ENCODE results near the gene SYT14.

DNA sequence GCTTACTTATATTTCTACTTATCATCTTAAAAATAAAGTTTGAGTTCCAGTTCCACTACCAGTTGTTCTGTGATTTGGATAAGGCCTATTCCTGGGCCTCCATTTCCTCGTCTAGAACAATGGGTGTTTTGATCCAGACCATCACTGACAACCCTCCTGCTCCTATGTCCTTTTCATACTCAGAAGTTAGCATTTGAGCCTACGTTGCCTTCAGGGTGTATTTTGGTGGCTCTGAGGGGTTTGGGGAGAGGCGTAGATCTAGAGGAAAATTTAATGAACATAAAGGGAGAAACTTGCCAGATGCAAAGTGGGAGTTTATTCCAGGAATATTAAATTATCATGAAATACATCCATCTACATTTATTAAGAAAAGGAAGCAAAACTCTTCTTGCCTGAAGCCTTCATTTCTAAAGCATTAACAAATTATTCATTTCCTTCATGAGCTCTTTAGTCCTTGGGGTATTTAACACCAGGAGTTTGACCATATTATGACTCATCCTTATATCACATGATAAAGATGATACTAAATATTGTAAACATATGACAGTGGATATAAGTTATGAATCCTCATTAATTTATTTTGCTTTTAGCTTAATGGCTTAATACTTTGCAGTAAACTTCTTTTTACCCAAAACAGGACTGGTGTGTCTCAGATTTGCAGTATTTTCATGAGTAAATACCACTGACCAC lies 47.2 kb upstream of the SYT14 start:
- TF ChIP-seq GATA2 (IDR thresholded peaks at IDR 0.05; ENCODE audit: low read depth, low read length), result no peak
- TF ChIP-seq GATA3 (IDR thresholded peaks at IDR 0.05; ENCODE audit: low read depth, low read length), result no peak

All from SH-SY5Y (cell line).